ENCODE results near the gene C8G.

DNA sequence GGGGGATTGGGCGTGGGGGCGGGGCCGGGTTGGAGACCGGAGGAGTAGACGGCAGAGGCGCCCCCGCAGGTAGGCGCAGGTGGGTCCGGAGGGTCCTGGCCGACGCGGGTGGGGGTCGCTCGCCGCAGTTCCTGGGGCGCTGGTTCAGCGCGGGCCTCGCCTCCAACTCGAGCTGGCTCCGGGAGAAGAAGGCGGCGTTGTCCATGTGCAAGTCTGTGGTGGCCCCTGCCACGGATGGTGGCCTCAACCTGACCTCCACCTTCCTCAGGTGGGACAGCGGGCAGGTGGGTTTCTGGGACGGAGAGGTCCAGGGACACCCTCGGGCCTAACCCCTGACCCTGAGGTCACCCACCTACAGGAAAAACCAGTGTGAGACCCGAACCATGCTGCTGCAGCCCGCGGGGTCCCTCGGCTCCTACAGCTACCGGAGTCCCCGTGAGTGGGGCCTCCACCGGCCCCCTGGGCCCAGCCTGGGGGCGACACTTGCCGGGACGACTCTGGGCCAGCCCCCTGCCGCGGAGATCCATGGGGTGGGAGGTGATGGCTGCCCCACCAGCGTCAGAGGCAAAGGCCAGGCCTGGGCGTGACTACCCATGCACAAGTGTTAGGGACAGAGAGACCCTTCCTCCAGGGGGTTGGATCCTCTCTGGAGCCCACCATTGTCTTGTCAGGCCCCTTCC lies 34.0 kb downstream of the C8G start:
- TF ChIP-seq CTCF (conservative IDR thresholded peaks at IDR 0.05; ENCODE audit: low read depth, low read length) (no peak), EZH2phosphoT487 (IDR thresholded peaks at IDR 0.05; ENCODE audit: borderline replicate concordance, low read length) (no peak), EZH2 (IDR thresholded peaks at IDR 0.05; ENCODE audit: low read length, unreplicated experiment) (no peak)

All from PC-3 (cell line).